SK-N-SH (cell line): Measurements from ENCODE around the gene GRIPAP1. TPM values are rescaled to one million over a fixed set of nuclear protein-coding genes. Genes with fewer than 3 reads are reported as not detected.

Source experiments
- CTCF ChIA-PET: fragments of 300-600, 350-600 bp; formaldehyde crosslinking; extraction: SDS; loops from one replicate; lab custom pipeline; 2021; lab: Yijun Ruan, JAX
- POLR2A ChIA-PET: fragments of 350-600 bp; sonication (Branson Sonifier 250); formaldehyde crosslinking; extraction: SDS; loops from one replicate; lab custom pipeline; 2020; ENCODE audit warnings: antibody characterized with exemption, inconsistent platforms; lab: Yijun Ruan, JAX
- DNase-seq: peaks from one replicate; pipeline ENCODE4 v3.0.0; 2012
- H2AFZ ChIP-seq: fragments of 200-600 bp; sonication (generic); 2 replicates; pipeline ENCODE4 v1.8.1; 2016; ENCODE audit warnings: antibody characterized with exemption, mild to moderate bottlenecking, low read depth
- H3F3A ChIP-seq: fragments of 200-600 bp; sonication (generic); replicated peaks from 2 replicates; pipeline ENCODE3; 2016; ENCODE audit warnings: antibody characterized with exemption, mild to moderate bottlenecking; ENCODE audit not compliant: insufficient read depth
- H3K27ac ChIP-seq, 2 experiments: fragments of 200-500 bp in 1 of 2; fragments of 200-600 bp in 1 of 2; sonication (Bioruptor generic) in 1 of 2; sonication (generic), shearing (Covaris generic) in 1 of 2; 2 replicates each; pipeline versions ENCODE4 v1.5.1 to v1.6.1; 2014 to 2016; ENCODE audit warnings: low read depth in 2 of 2, inconsistent platforms in 1 of 2, low read length in 1 of 2, mild to moderate bottlenecking in 1 of 2, mixed read lengths in 1 of 2
- H3K27me3 ChIP-seq: fragments of 200-600 bp; sonication (generic), shearing (Covaris generic); 2 replicates; pipeline ENCODE4 v1.6.1; 2016; ENCODE audit warnings: mixed run types; ENCODE audit not compliant: insufficient read depth
- H3K36me3 ChIP-seq, 2 experiments: fragments of 200-500 bp in 1 of 2; fragments of 200-600 bp in 1 of 2; sonication (Bioruptor generic) in 1 of 2; sonication (generic) in 1 of 2; replicated peaks in 1 of 2; 2 replicates each; pipeline versions ENCODE3 to v1.5.1; 2014 to 2016; ENCODE audit warnings: low read length in 1 of 2, mild to moderate bottlenecking in 1 of 2; ENCODE audit not compliant: insufficient read depth in 2 of 2, control insufficient read depth in 1 of 2
- H3K4me1 ChIP-seq, 2 experiments: fragments of 200-500 bp in 1 of 2; fragments of 200-600 bp in 1 of 2; sonication (Bioruptor generic) in 1 of 2; sonication (generic), shearing (Covaris generic) in 1 of 2; 2 replicates each; pipeline versions ENCODE4 v1.5.1 to v1.6.1; 2014 to 2016; ENCODE audit warnings: low read depth in 1 of 2, low read length in 1 of 2, mixed run types in 1 of 2; ENCODE audit not compliant: insufficient read depth in 2 of 2, control insufficient read depth in 1 of 2
- H3K4me2 ChIP-seq: fragments of 200-600 bp; sonication (generic), shearing (Covaris generic); 2 replicates; pipeline ENCODE4 v1.6.1; 2017; ENCODE audit warnings: mixed run types
- H3K4me3 ChIP-seq, 2 experiments: fragments of 200-500 bp in 1 of 2; fragments of 200-600 bp in 1 of 2; sonication (Bioruptor generic) in 1 of 2; sonication (generic), shearing (Covaris generic) in 1 of 2; 2 replicates each; pipeline versions ENCODE4 v1.5.1 to v1.8.1; 2014 to 2016; ENCODE audit warnings: low read depth in 2 of 2, inconsistent platforms in 1 of 2, low read length in 1 of 2, mild to moderate bottlenecking in 1 of 2, mixed read lengths in 1 of 2, moderate library complexity in 1 of 2
- H3K79me2 ChIP-seq: fragments of 200-600 bp; sonication (generic); 2 replicates; pipeline ENCODE4 v1.8.1; 2017; ENCODE audit warnings: mild to moderate bottlenecking; ENCODE audit not compliant: insufficient read depth
- H3K9ac ChIP-seq: fragments of 200-600 bp; sonication (generic); 2 replicates; pipeline ENCODE4 v1.6.1; 2017; ENCODE audit warnings: mixed run types
- H3K9me2 ChIP-seq: fragments of 200-600 bp; sonication (generic); 2 replicates; pipeline ENCODE4 v1.6.1; 2017; ENCODE audit warnings: mixed run types
- H3K9me3 ChIP-seq: fragments of 200-600 bp; sonication (generic); 2 replicates; pipeline ENCODE4 v1.6.1; 2017; ENCODE audit warnings: mixed run types, mild to moderate bottlenecking, moderate library complexity
- H4K20me1 ChIP-seq: fragments of 200-600 bp; sonication (generic); 2 replicates; pipeline ENCODE4 v1.6.1; 2017; ENCODE audit warnings: mild to moderate bottlenecking, mixed run types; ENCODE audit not compliant: insufficient read depth
- CHD2 ChIP-seq: fragments of 150-350 bp; IDR thresholded peaks from 2 replicates; pipeline ENCODE4 v1.6.1; 2018; ENCODE audit warnings: low read length; ENCODE audit not compliant: partially characterized antibody
- EP300 ChIP-seq, 2 experiments: IDR thresholded peaks; 2 replicates each; pipeline versions ENCODE4 v1.4.0 to v1.6.1; 2012; ENCODE audit warnings: borderline replicate concordance in 1 of 2, low read depth in 1 of 2, low read length in 1 of 2
- FOXJ3 ChIP-seq: sonication (generic); formaldehyde crosslinking; IDR thresholded peaks from 2 replicates; pipeline ENCODE4 v1.5.1; 2020; ENCODE audit warnings: mild to moderate bottlenecking, missing genetic modification reagents
- GABPA ChIP-seq: IDR thresholded peaks from 2 replicates; pipeline ENCODE4 v1.4.0; 2012; ENCODE audit warnings: low read depth, mild to moderate bottlenecking
- IRF3 ChIP-seq: fragments of 150-350 bp; IDR thresholded peaks from 2 replicates; pipeline ENCODE4 v1.6.1; 2016; ENCODE audit warnings: mild to moderate bottlenecking, low read depth, low read length
- JUND ChIP-seq: IDR thresholded peaks from 2 replicates; pipeline ENCODE4 v1.4.0; 2012
- MAX ChIP-seq: IDR thresholded peaks from 2 replicates; pipeline ENCODE4 v1.4.0; 2012; ENCODE audit warnings: low read depth
- MXI1 ChIP-seq: IDR thresholded peaks from 2 replicates; pipeline ENCODE4 v1.6.1; 2012; ENCODE audit warnings: mild to moderate bottlenecking, low read depth, low read length, improper control_type of control experiment
- NFIC ChIP-seq: IDR thresholded peaks from 2 replicates; pipeline ENCODE4 v1.4.0; 2012; ENCODE audit warnings: borderline replicate concordance
- NRF1 ChIP-seq: IDR thresholded peaks from 2 replicates; pipeline ENCODE4 v1.6.1; 2012; ENCODE audit warnings: low read depth, mild to moderate bottlenecking, low read length
- POLR2AphosphoS5 ChIP-seq: IDR thresholded peaks from 2 replicates; pipeline ENCODE4 v1.6.1; 2012; ENCODE audit warnings: low read depth, low read length
- REST ChIP-seq: IDR thresholded peaks from 2 replicates; pipeline ENCODE4 v1.6.1; 2012; ENCODE audit warnings: mild to moderate bottlenecking, low read depth, low read length, moderate library complexity
- SIN3A ChIP-seq: IDR thresholded peaks from 2 replicates; pipeline ENCODE4 v1.6.1; 2012; ENCODE audit warnings: low read depth, mild to moderate bottlenecking, low read length, moderate library complexity, borderline replicate concordance
- SMC3 ChIP-seq: IDR thresholded peaks from 2 replicates; pipeline ENCODE4 v1.6.1; 2012; ENCODE audit warnings: low read depth, low read length, improper control_type of control experiment
- TAF1 ChIP-seq: IDR thresholded peaks from 2 replicates; pipeline ENCODE4 v1.6.1; 2012; ENCODE audit warnings: low read depth, mild to moderate bottlenecking, low read length, moderate library complexity, borderline replicate concordance
- USF2 ChIP-seq: fragments of 150-350 bp; IDR thresholded peaks from 2 replicates; pipeline ENCODE4 v1.6.1; 2017; ENCODE audit warnings: antibody characterized with exemption, low read length, low read depth, borderline replicate concordance
- YY1 ChIP-seq: IDR thresholded peaks from 2 replicates; pipeline ENCODE4 v1.4.0; 2012; ENCODE audit warnings: low read depth, mild to moderate bottlenecking
- ZBTB33 ChIP-seq: IDR thresholded peaks from 2 replicates; pipeline ENCODE4 v1.4.0; 2012; ENCODE audit warnings: low read depth, borderline replicate concordance
- WGBS: methylation state at CpG from one replicate; pipeline ENCODE4 v1.1.6; 2017; ENCODE audit warnings: low lambda C conversion rate; 5-methylcytosine and 5-hydroxymethylcytosine counted together
- polyA plus RNA-seq, 3 experiments: library from polyadenylated mRNA; depleted of rRNA; stranded (reverse); fragments of >200 nt; gene quantifications; 2 replicates each; pipeline ENCODE4 v1.2.3, GENCODE V29; 2012

GRIPAP1 gene
- polyA plus RNA-seq, 1 of the 3 experiments (the other 2 are of a cell fraction) = 63.6 TPM

GRCh38 chrX:48935301-48935670 lies 66.8 kb downstream of the GRIPAP1 start:
- Histone ChIP-seq H4K20me1 (peaks cover 41% of the 10 kb centered on the region), H3K9me2 (no peaks in the 10 kb centered on the region), H3K4me1 (no peaks in the 10 kb centered on the region), H3K9me3 (no peaks in the 10 kb centered on the region), H3K4me2 (no peak overlapping the region), H2AFZ (no peak overlapping the region), H3F3A (no peaks in the 10 kb centered on the region), H3K27ac (no peak overlapping the region), H3K4me3 (no peak overlapping the region), H3K79me2 (peaks cover 30% of the 10 kb centered on the region; the same call in 1 of the 2 replicates), H3K9ac (no peak overlapping the region), H3K27me3 (no peaks in the 10 kb centered on the region), H3K36me3 (peaks cover 29 to 38% of the 10 kb centered on the region in 2 experiments)
- ChIA-PET POLR2A (no interaction called here), CTCF (no interaction called here)
- no peak for TF ChIP-seq NRF1
- TF ChIP-seq SMC3 = no peak
- TF ChIP-seq CHD2 = no peak
- no peak for TF ChIP-seq POLR2AphosphoS5
- no peak for TF ChIP-seq MXI1
- no peak for TF ChIP-seq MAX
- no peak for TF ChIP-seq EP300 (IDR thresholded peaks at IDR 0.05; ENCODE audit: borderline replicate concordance in 1 of 2, low read depth in 1 of 2, low read length in 1 of 2)
- TF ChIP-seq IRF3 = no peak
- no peak for TF ChIP-seq REST
- TF ChIP-seq NFIC = no peak
- TF ChIP-seq USF2 = no peak
- TF ChIP-seq YY1 = no peak
- TF ChIP-seq JUND = no peak
- no peak for TF ChIP-seq ZBTB33
- TF ChIP-seq SIN3A = no peak
- no peak for TF ChIP-seq TAF1
- no peak for TF ChIP-seq FOXJ3 (CRISPR knock-in tag)
- TF ChIP-seq GABPA = no peak
- DNase-seq = no peak
- WGBS = 100% methylated on average over 1 of the region's 1 CpG
